Prostate gland (tissue), 2 donors: Measurements from ENCODE around the gene LMBRD1.

Source experiments
- POLR2A ChIP-seq: fragments of 450-650 bp; IDR thresholded peaks from one replicate; pipeline ENCODE4 v1.6.1; 2016; ENCODE audit warnings: antibody characterized with exemption, mild to moderate bottlenecking
- TF ChIP-seq, protein P1 (sequence below), 4 experiments: fragments of 200-600 bp in 2 of 4; fragments of 450-650 bp in 2 of 4; sonication (generic) in 2 of 4; IDR thresholded peaks; 1 replicate in 3 of 4; 2 replicates in 1 of 4; pipeline ENCODE4 v1.5.1; 2016 to 2019; ENCODE audit warnings: antibody characterized with exemption in 4 of 4, mild to moderate bottlenecking in 2 of 4, moderate library complexity in 2 of 4

DNA sequence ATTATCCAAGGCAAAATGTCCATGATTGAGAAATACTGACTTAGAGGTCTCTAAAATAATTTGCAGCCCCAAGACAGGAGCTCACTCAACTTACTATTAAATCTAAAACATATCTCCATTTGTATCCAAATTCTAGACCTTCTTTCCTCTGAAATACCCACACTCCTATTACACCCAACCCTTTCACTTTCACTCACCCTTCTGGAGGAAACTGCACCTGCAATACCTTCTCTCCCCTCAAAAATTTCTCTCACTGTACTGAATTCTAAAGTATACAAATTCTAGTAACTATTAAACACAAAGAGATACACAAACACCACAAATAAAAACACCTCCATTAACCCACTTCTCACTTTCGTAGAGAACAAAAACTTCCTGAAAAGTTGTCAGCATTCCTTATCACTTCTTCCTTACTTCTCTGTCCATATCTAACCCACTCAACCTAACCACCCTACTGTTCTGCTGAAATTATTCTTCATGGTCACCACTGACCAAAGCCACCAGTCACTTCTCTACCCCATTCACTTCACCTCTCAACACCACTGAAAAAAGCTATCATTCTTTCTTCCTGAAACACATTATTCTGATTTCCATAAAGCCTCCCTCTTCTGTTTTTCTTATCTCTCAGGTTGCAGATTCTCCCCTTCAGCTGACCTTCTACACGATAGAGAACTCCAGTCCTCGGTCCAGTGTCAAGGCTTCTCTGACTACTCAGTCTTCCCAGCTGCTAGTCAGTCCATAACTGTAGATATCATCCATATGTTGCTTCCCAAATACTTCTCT, 12.0 kb downstream of the LMBRD1 start:
- TF ChIP-seq, protein P1, sequence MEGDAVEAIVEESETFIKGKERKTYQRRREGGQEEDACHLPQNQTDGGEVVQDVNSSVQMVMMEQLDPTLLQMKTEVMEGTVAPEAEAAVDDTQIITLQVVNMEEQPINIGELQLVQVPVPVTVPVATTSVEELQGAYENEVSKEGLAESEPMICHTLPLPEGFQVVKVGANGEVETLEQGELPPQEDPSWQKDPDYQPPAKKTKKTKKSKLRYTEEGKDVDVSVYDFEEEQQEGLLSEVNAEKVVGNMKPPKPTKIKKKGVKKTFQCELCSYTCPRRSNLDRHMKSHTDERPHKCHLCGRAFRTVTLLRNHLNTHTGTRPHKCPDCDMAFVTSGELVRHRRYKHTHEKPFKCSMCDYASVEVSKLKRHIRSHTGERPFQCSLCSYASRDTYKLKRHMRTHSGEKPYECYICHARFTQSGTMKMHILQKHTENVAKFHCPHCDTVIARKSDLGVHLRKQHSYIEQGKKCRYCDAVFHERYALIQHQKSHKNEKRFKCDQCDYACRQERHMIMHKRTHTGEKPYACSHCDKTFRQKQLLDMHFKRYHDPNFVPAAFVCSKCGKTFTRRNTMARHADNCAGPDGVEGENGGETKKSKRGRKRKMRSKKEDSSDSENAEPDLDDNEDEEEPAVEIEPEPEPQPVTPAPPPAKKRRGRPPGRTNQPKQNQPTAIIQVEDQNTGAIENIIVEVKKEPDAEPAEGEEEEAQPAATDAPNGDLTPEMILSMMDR (IDR thresholded peaks at IDR 0.05), result no peak
- no peak for TF ChIP-seq POLR2A
